IPS-NIHi7 (cell line): ENCODE results near the gene APOBEC4.
"Not testable (repeated sequence)": the region's sequence is repeated elsewhere in the genome, so short reads cannot be mapped to it uniquely, and the experiment has no call there.

Experiments used
- DNase-seq: peaks from one replicate; pipeline ENCODE4 v3.0.0; 2012; ENCODE audit warnings: mixed read lengths; ENCODE audit errors: extremely low spot score

Gene APOBEC4

GRCh38 chr1:183634429-183635065 lies 18.6 kb downstream of the APOBEC4 start:
- no peak for DNase-seq

GRCh38 chr1:183633676-183634343 lies 19.3 kb downstream of the APOBEC4 start:
- no peak for DNase-seq

- DNase-seq: no peak
Observed at GRCh38 chr1:183632964-183633363, 20.2 kb downstream of the APOBEC4 start.

DNA sequence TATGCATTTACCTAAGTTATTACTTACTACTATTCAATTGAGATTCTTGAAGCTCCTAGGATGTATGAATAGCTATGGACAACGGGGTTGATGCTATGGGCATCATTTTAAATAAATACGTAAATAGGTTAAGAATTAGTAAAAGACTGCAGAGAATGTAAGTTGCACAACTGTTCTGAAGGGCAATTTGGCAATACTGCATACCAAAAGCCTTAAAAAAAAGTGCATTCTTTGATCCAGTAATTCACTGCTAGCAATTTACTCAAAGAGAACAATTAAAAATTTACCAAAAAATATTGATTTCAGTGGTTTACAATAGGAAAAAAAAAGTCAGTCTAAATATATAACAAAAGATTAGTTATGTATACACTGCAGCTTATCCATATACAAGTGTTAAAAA lies 21.0 kb downstream of the APOBEC4 start:
- DNase-seq: no peak

GRCh38 chr1:183630748-183631147 lies 22.4 kb downstream of the APOBEC4 start:
- DNase-seq: no peak

DNA sequence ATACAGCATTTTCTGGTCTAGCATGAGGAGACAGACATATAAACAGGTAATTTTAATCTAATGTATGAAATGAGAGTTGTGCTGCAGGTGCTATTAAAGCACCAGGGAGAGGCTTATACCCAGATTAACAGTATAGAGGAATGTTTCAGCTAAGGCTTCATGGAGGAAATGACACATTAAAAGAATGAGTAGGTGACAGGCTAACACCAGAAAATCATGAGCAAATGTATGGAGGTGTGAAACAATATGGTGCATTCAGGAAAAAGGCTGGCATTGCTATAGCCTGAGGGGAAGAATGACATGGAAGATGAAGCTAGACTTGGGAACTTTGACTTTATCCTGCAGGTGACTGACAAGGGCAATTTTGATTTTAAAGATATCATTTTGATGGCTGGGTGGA lies 24.6 kb downstream of the APOBEC4 start:
- no peak for DNase-seq

DNA sequence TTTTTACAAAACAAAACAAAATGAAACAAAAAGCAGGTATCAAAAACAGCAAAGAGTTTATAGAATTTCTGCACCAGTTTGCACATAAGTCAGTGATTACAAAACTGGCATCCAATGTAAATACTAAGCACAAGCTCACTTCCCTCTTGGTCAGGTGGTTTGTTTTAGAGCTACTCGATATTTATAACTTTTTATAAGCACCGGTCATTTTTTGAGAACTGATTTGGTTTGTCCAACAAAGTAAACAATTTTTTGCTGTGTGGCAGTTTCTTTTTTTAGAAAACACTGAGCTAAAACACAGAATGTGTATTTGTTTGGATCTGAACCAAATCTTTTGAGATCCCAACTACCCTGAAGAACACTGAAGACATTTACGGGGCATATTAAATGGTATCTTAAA lies 26.9 kb downstream of the APOBEC4 start:
- DNase-seq: not testable (repeated sequence)

DNA sequence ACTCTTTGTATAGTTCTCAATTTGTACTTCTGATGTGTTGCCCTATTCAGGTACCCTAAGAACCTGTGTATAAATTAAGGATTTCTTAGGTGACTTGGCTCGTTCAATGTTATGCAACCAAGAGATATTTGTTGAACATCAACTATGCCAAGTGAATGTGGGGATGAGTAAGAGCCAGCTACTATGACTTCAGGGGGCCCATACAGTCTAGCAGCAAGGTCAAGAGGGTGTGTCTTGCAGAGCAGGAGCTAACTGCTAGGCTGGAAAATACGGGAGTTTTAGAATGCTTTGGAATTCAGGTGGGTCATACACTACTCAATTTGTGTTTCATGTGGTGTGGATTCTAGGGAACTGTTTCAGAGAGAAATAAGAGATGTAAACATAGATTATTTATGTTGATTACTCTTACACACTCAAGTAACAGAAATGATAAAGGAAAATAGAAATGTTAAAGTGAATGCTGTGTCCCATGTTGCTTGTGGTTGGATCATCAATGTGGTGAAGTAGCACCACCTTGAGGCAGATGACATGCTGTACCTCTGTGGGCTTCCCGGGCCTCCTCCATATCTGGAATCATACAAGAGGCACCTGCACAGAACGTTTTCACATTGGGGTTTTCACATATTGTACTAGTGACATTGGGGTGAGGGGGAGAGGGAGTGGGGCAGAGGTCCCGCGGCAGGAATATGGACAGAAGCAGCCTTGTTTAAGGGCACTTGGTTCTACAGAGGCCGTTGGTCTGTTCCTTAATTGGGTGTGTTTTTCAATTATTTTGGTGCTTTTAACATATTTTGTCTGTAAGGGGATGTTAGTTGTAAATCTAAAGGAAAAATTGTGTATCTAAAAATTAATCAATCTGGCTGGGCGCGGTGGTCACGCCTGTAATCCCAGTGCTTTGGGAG lies 30.0 kb downstream of the APOBEC4 start:
- peak; percentile 42 for DNase-seq

DNA sequence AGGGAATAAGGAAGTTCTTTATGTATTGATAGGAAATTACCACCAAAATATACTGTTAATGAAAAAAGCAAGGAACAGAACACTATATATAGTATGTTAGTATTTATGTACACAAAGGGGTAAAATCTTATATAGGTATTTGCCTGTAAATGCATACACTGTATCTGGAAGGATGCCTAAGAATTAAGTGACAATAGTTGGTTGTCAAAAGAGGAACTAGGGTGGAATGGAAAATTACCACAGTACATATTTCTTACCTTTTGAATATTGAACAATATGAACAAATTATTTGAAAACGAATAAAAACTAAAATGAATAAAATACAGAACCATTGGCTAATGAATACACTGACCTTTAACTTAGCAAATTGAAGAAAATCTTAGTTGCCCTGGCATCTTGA lies 31.1 kb downstream of the APOBEC4 start:
- DNase-seq: no peak

GRCh38 chr1:183620311-183620710 lies 32.8 kb downstream of the APOBEC4 start:
- no peak for DNase-seq

- DNase-seq: no peak
Observed at GRCh38 chr1:183619781-183620180, 33.3 kb downstream of the APOBEC4 start.

- DNase-seq: not testable (repeated sequence)
Observed at GRCh38 chr1:183618202-183618601, 34.9 kb downstream of the APOBEC4 start.

DNA sequence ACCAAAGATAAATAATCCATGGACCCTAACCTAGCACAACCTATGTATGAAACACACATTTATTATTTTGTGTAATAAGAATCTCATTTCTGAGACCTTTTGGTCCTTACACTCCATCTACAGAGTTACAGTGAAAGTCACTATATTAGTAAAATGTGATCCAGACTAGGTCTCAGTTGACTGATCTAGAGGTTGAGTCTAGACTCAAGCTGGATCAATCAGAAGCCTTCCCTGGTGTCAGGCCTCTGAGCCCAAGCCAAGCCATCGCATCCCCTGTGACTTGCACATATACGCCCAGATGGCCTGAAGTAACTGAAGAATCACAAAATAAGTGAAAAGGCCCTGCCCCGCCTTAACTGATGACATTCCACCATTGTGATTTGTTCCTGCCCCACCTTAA lies 40.1 kb downstream of the APOBEC4 start:
- not testable (repeated sequence) for DNase-seq

- DNase-seq: no peak
Observed at GRCh38 chr1:183612407-183612806, 40.7 kb downstream of the APOBEC4 start.

DNA sequence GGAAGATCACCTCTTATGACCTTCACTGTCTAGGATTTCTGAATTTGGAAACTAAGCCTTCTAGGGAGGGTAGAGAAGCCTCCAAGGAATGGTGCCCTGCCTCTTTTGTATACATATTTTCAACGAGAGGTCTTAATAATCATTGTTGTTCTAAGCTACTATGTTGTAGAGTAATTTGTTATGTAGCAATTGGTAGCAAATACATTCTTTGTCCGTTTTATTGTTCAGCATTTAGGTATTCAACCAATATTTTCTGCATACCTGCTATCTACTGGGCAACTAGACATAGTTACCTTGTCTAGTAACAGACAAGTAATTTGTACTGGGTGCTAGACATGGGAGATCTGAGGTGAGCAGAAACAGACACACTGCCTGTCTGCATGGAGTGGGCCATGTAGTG lies 42.1 kb downstream of the APOBEC4 start:
- DNase-seq: no peak

DNA sequence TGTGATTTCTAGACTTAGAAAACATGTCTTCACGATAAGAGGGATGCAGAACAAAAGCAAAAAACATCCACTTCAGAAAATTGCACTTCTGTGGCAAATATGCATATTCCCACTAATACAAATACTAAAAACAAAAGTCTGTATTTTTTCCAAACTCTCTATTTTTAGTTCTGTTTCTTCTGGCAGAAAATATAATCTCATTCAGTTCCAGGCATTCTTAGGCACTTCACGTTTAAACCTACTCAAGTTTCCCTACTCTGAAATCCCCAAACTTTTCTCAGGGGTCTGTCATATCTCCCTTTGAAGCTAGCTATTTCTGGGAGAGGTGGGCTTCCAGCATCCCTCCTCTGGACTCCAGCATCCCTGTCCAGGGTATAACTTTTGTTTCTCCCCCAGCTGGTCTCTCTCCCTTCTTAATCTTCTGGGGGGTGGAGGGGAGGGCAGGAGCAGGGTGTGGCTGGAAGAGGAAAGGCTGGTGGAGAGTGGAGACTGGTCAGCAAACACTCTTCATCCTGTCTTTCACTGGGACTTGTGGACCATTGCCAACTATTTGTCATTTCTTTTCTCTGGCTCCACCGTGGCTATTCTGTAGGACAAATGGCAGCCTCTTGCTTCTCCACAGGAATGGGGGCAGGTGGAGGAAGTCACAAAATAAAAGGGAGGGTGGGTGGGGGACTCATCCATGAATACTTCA lies 43.2 kb downstream of the APOBEC4 start:
- DNase-seq: no peak

DNA sequence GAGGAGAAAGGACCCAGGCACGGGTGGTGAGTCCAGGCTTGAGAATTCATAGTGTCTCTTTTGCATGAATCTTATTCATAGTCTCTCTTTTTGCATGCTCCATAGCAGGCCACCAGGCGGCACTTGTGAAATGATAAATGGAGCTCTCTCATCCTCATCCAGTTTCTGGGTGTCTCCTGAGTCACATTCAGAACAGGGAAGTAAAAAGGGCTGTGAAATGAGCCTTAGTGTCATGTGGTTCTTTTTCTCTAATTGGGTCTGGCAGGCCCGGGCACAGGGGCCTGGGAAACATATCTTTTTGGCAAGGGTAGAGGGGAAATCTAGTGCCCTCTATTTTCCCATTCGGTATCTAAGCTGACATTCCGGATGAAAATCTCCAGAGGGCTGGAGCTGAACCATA lies 43.8 kb downstream of the APOBEC4 start:
- no peak for DNase-seq

DNA sequence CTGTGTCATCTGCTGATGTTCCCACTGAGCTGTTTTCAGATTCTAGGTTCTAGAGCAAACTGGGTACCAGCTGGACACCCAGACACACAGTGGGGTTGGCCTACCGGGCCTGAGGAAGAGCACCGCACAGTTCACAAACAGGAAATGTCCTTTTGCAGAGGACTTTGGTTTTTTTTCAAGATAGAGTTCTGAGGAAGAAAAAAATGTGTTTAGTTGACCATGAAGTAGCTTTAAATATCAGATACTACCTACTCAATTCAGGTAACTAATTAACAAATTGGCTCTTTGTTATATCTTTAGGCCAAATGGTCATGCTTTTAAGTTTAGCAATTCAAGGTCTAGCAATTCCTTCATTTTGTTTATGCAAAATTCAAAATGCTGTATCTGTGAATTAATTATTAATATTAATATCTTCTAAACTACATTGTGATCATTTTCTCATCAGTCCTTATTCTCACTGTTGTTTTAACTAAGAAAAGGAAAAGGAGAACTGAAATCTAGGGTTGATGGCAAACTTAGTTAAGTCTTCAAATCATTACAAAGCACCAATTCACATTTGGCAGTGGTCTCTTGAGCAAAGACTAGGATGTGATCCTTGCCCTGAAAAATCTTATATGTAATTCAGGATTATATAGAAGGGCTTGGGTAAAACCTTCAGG lies 45.7 kb downstream of the APOBEC4 start:
- no peak for DNase-seq

DNA sequence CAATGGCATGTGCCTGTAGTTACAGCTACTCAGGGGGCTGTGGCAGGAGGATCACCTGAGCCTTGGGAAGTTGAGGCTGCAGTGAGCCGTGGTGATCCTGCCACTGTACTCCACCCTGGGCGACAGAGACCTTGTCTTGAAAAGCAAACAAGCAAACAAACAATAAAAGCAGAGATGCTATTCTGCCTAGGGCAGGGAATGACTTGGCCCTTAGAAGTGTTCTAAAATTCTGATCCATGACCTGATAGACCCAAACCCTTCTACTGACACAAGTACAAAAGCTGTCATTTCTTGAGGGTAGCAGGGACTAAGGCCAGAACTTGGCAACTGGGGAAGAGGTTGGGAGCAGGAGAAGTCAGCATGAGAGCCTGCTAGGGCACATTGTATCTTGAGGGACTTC lies 47.2 kb downstream of the APOBEC4 start:
- DNase-seq: no peak

GRCh38 chr1:183604815-183605214 lies 48.3 kb downstream of the APOBEC4 start:
- DNase-seq: no peak

DNA sequence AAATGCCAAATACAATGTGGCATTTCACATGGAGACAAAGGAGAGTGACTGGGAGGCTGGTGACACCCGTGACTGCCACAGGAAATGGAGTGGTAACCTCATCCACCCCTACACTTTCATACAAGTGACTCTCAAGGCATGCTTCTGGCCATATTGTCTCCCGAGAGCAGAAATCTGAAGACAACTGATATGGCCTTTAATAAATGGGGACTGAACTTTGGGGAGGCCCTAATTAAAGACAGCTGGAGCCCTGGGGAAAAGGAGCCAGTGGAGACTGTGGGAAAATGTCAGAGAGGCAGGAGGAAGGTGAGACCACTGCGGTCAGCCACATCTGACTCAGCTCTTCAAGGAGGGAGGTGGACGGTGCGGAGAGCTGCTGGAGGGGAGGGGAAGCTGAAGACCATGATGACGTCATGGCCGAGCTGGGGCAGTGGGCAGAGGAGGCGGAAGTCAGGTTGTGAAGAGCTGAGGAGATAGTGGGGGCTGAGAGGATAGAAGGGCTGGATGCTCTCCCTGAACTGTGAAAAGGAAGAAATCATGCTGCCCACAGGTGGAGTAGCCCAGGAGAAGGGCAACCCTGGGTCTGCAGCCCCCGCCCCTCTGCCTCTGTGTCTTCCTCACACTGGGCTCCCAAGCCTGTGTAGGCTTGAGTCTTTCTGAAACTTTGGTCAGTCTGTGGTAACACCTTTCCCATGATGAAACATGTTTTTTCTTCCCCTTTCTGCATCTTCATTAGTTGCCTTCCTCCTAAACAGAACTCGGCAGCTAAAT lies 48.9 kb downstream of the APOBEC4 start:
- DNase-seq: no peak
